B cell (primary cell): ENCODE measurements around the gene FAM222A. TPM values are rescaled to one million over a fixed set of nuclear protein-coding genes. Genes with fewer than 3 reads are reported as not detected.

Experiments used
- ATAC-seq: fragments of 200-7000 bp; cut with Tn5 transposase; one replicate; pipeline ENCODE4 v1.10.0; 2021; ENCODE audit warnings: low read depth, mild to moderate bottlenecking, moderate number of reproducible peaks, moderate library complexity
- CTCF ChIA-PET: fragments of 350-600 bp; sonication (Branson Sonifier 250); formaldehyde crosslinking; loops from one replicate; lab custom pipeline; 2021; ENCODE audit warnings: antibody characterized with exemption, inconsistent platforms; lab: Charles Lee
- POLR2A ChIA-PET: fragments of 350-600 bp; sonication (Branson Sonifier 250); formaldehyde crosslinking; loops from one replicate; lab custom pipeline; 2021; ENCODE audit warnings: antibody characterized with exemption; lab: Charles Lee
- DNase-seq: peaks from one replicate; pipeline ENCODE4 v3.0.0; 2013
- H2AFZ ChIP-seq: 2 replicates; pipeline ENCODE4 v1.6.1; 2012; ENCODE audit warnings: mild to moderate bottlenecking, low read depth, low read length; ENCODE audit not compliant: insufficient read depth, poor library complexity, severe bottlenecking
- H3K27ac ChIP-seq, 2 donors: 1 replicate in 1 of 2; 2 replicates in 1 of 2; pipeline ENCODE4 v1.5.1; 2012 to 2013; ENCODE audit warnings: low read length in 2 of 2, mild to moderate bottlenecking in 2 of 2, moderate library complexity in 1 of 2
- H3K27me3 ChIP-seq, 4 experiments: fragments of 200-600 bp in 1 of 4; sonication (generic) in 1 of 4; replicated peaks in 1 of 4; 1 replicate in 2 of 4; 2 replicates in 2 of 4; pipeline versions ENCODE4 v1.6.1 to v1.7.0; 2013 to 2016; ENCODE audit warnings: low read length in 3 of 4, mild to moderate bottlenecking in 2 of 4, mixed read lengths in 1 of 4, moderate library complexity in 1 of 4; ENCODE audit not compliant: insufficient read depth in 4 of 4, control insufficient read depth in 3 of 4; ENCODE audit errors: control extremely low read depth in 1 of 4
- H3K36me3 ChIP-seq, 2 experiments: replicated peaks in 1 of 2; 1 replicate in 1 of 2; 2 replicates in 1 of 2; pipeline versions ENCODE4 v1.6.1 to v1.7.1; 2013; ENCODE audit warnings: low read length in 1 of 2; ENCODE audit not compliant: insufficient read depth in 2 of 2, control insufficient read depth in 1 of 2; ENCODE audit errors: control extremely low read depth in 1 of 2, extremely low read depth in 1 of 2
- H3K4me1 ChIP-seq, 2 donors: fragments of 200-600 bp in 1 of 2; sonication (generic) in 1 of 2; 1 replicate in 1 of 2; 2 replicates in 1 of 2; pipeline versions ENCODE4 v1.5.1 to v1.6.1; 2013 to 2017; ENCODE audit warnings: low read length in 2 of 2; ENCODE audit not compliant: control insufficient read depth in 2 of 2, insufficient read depth in 2 of 2
- H3K4me2 ChIP-seq: replicated peaks from 2 replicates; pipeline ENCODE3; 2012; ENCODE audit warnings: mild to moderate bottlenecking, low read depth, low read length; ENCODE audit not compliant: poor library complexity, severe bottlenecking
- H3K4me3 ChIP-seq, 5 experiments: fragments of 200-600 bp in 1 of 5; sonication (generic) in 1 of 5; 1 replicate in 3 of 5; 2 replicates in 2 of 5; pipeline versions ENCODE4 v1.5.1 to v1.7.0; 2011 to 2016; ENCODE audit warnings: low read length in 4 of 5, mild to moderate bottlenecking in 4 of 5, low read depth in 2 of 5, control low read depth in 1 of 5, moderate library complexity in 1 of 5; ENCODE audit not compliant: insufficient read depth in 1 of 5; ENCODE audit errors: control extremely low read depth in 1 of 5, extremely low read depth in 1 of 5
- H3K79me2 ChIP-seq: fragments of 200-600 bp; sonication (generic); one replicate; pipeline ENCODE4 v1.6.0; 2016; ENCODE audit warnings: low read length; ENCODE audit not compliant: control insufficient read depth, insufficient read depth
- H3K9ac ChIP-seq: fragments of 200-600 bp; sonication (generic); 2 replicates; pipeline ENCODE4 v1.6.1; 2017; ENCODE audit warnings: mild to moderate bottlenecking, low read length, moderate library complexity
- H3K9me3 ChIP-seq, 3 donors: one replicate each; pipeline versions ENCODE4 v1.6.1 to v1.7.1; 2013; ENCODE audit warnings: low read length in 2 of 3; ENCODE audit not compliant: control insufficient read depth in 2 of 3, insufficient read depth in 1 of 3; ENCODE audit errors: control extremely low read depth in 1 of 3
- H4K20me1 ChIP-seq: 2 replicates; pipeline ENCODE4 v1.6.0; 2012; ENCODE audit warnings: mild to moderate bottlenecking, low read length; ENCODE audit not compliant: insufficient read depth, control insufficient read depth, poor library complexity, severe bottlenecking
- H3K27ac Mint-ChIP-seq: one replicate; pipeline ENCODE4 v1.8.0; 2021; ENCODE audit warnings: mixed read lengths
- H3K27me3 Mint-ChIP-seq: one replicate; pipeline ENCODE4 v1.8.0; 2021; ENCODE audit warnings: mixed read lengths
- H3K4me1 Mint-ChIP-seq: one replicate; pipeline ENCODE4 v1.8.0; 2021; ENCODE audit warnings: mixed read lengths
- H3K4me3 Mint-ChIP-seq: one replicate; pipeline ENCODE4 v1.8.0; 2021; ENCODE audit warnings: mixed read lengths
- H3K9me3 Mint-ChIP-seq: one replicate; pipeline ENCODE4 v1.8.0; 2022; ENCODE audit warnings: mixed read lengths; ENCODE audit not compliant: insufficient read depth
- CTCF ChIP-seq: fragments of 200-600 bp; IDR thresholded peaks from one replicate; pipeline ENCODE4 v1.8.0; 2022; ENCODE audit warnings: antibody characterized with exemption, mild to moderate bottlenecking
- EZH2 ChIP-seq: IDR thresholded peaks from 2 replicates; pipeline ENCODE4 v1.6.1; 2012; ENCODE audit warnings: borderline replicate concordance, low read depth, mild to moderate bottlenecking, moderate library complexity, low read length; ENCODE audit not compliant: insufficient read depth, poor library complexity, severe bottlenecking
- WGBS: methylation state at CpG from one replicate; pipeline ENCODE4 v1.1.5; 2013; ENCODE audit warnings: missing lambda C conversion rate; ENCODE audit not compliant: insufficient coverage; 5-methylcytosine and 5-hydroxymethylcytosine counted together
- intact Hi-C: fragments of 100-400 bp; cut with micrococcal nuclease; formaldehyde crosslinking; loops from one replicate; pipeline ENCODE4 v1.10.0; 2022
- polyA plus RNA-seq: library from polyadenylated mRNA; depleted of rRNA; stranded (reverse); fragments of >200 nt; gene quantifications from 2 replicates; pipeline ENCODE4 v1.2.3, GENCODE V29; 2012
- total RNA-seq, 2 donors: library from RNA; stranded (reverse); fragments of 120-200 nt in 1 of 2; gene quantifications; 1 replicate in 1 of 2; 2 replicates in 1 of 2; pipeline versions ENCODE4 v1.2.3 to v1.2.4, GENCODE V29; 2013 to 2022

Gene FAM222A
- total and polyA plus RNA-seq, 2 donors (not counting 1 experiment from before 2014, with no cell fraction given), result 0.49 to 4.6 TPM

- Histone ChIP-seq H3K27ac (no peak overlapping the region), H4K20me1 (peaks cover 4% of the 10 kb centered on the region), H3K9me3 (peaks cover 0 to 5% (median 0%) of the 10 kb centered on the region in 3 donors), H3K27me3 (peaks cover 0 to 69% (median 25%) of the 10 kb centered on the region in 4 experiments), H3K79me2 (no peaks in the 10 kb centered on the region), H3K4me3 (no peak overlapping the region), H2AFZ (peak overlapping the region; percentile 84), H3K36me3 (no peaks in the 10 kb centered on the region), H3K4me1 (peaks cover 11 to 18% of the 10 kb centered on the region in 2 donors), H3K4me2 (peak overlapping the region; percentile 98), H3K9ac (no peak overlapping the region)
- Mint-ChIP-seq H3K27ac (peak overlapping the region; percentile 6), H3K27me3 (peaks cover 39% of the 10 kb centered on the region), H3K4me3 (peak overlapping the region; percentile 78), H3K4me1 (peaks cover 14% of the 10 kb centered on the region), H3K9me3 (no peaks in the 10 kb centered on the region)
- 29% methylated on average over 10 of the region's 19 CpGs for WGBS
- ATAC-seq, result no peak
- intact Hi-C loops, result loop anchor here (10.0 kb wide), 3 partner anchors 129 to 689 kb away; partner anchors contain the start of genes ALKBH2, ANAPC7 and UNG
- CTCF ChIA-PET, result interaction anchor here (1.6 kb wide), 1 partner anchor 59 kb away, joined by 3 read pairs; no protein-coding TSS in a partner anchor
- POLR2A ChIA-PET, result no interaction called here
- TF ChIP-seq CTCF (no peak), EZH2 (no peak)
- DNase-seq, result peak; percentile 77
Observed at GRCh38 chr12:109715310-109716091, 1.9 kb downstream of the FAM222A start.

- Histone ChIP-seq H3K27ac (no peak overlapping the region), H3K36me3 (no peaks in the 10 kb centered on the region), H2AFZ (no peak overlapping the region), H3K4me3 (no peak overlapping the region), H3K4me2 (no peak overlapping the region), H3K79me2 (no peaks in the 10 kb centered on the region), H3K4me1 (peaks cover 11 to 18% of the 10 kb centered on the region in 2 donors), H3K9ac (no peak overlapping the region), H3K27me3 (peaks cover 0 to 64% (median 21%) of the 10 kb centered on the region in 4 experiments), H4K20me1 (peaks cover 4% of the 10 kb centered on the region), H3K9me3 (peaks cover 0 to 5% (median 0%) of the 10 kb centered on the region in 3 donors)
- ATAC-seq (no peak), DNase-seq (no peak)
- intact Hi-C loops, result loop anchor here (10.0 kb wide), 3 partner anchors 129 to 689 kb away; partner anchors contain the start of genes ALKBH2, ANAPC7 and UNG
- POLR2A ChIA-PET, result no interaction called here
- TF ChIP-seq EZH2 (no peak), CTCF (no peak)
- H3K27me3 Mint-ChIP-seq, result peaks cover 34% of the 10 kb centered on the region
- 89% methylated on average over 6 of the region's 9 CpGs for WGBS
- CTCF ChIA-PET, result no interaction called here
- peaks cover 14% of the 10 kb centered on the region for H3K4me1 Mint-ChIP-seq
- no peaks in the 10 kb centered on the region for H3K9me3 Mint-ChIP-seq
- H3K4me3 Mint-ChIP-seq, result peak overlapping the region; percentile 78
- H3K27ac Mint-ChIP-seq, result peak overlapping the region; percentile 6
Observed at GRCh38 chr12:109716092-109716479, 2.5 kb downstream of the FAM222A start.
